GM23338 (cell line): ENCODE measurements around the gene DDX39A. TPM values are rescaled to one million over a fixed set of nuclear protein-coding genes. Genes with fewer than 3 reads are reported as not detected.

Source experiments
- ATAC-seq: fragments of 200-7000 bp; cut with Tn5 transposase; 3 replicates; pipeline ENCODE4 v1.9.1; 2020
- DNase-seq: peaks from one replicate; pipeline ENCODE4 v3.0.0-alpha.2; 2015; ENCODE audit warnings: low spot score
- H2AFZ ChIP-seq: fragments of 200-600 bp; sonication (generic); 2 replicates; pipeline ENCODE4 v1.8.0; 2016; ENCODE audit warnings: antibody characterized with exemption, mild to moderate bottlenecking, moderate library complexity
- H3F3A ChIP-seq: fragments of 200-600 bp; sonication (generic); replicated peaks from 2 replicates; pipeline ENCODE4 v1.8.0; 2017; ENCODE audit warnings: antibody characterized with exemption, mixed run types, low read depth
- H3K27ac ChIP-seq: fragments of 200-600 bp; sonication (generic); 2 replicates; pipeline ENCODE4 v1.6.1; 2016; ENCODE audit warnings: low read depth
- H3K27me3 ChIP-seq: fragments of 200-600 bp; sonication (generic); 2 replicates; pipeline ENCODE4 v1.8.0; 2016; ENCODE audit warnings: mild to moderate bottlenecking, mixed run types, moderate library complexity; ENCODE audit not compliant: insufficient read depth
- H3K36me3 ChIP-seq: fragments of 200-600 bp; sonication (generic); 2 replicates; pipeline ENCODE4 v1.8.0; 2016; ENCODE audit warnings: mild to moderate bottlenecking; ENCODE audit not compliant: insufficient read depth
- H3K4me1 ChIP-seq: fragments of 200-600 bp; sonication (generic); 2 replicates; pipeline ENCODE4 v1.8.0; 2016; ENCODE audit warnings: mild to moderate bottlenecking, moderate library complexity; ENCODE audit not compliant: insufficient read depth
- H3K4me2 ChIP-seq: fragments of 200-600 bp; sonication (generic); 2 replicates; pipeline ENCODE4 v1.7.1; 2017; ENCODE audit warnings: mixed run types
- H3K4me3 ChIP-seq: fragments of 200-600 bp; sonication (generic); 2 replicates; pipeline ENCODE4 v1.6.1; 2016; ENCODE audit warnings: mixed run types
- H3K79me2 ChIP-seq: fragments of 200-600 bp; sonication (generic); replicated peaks from 2 replicates; pipeline ENCODE4 v1.8.0; 2017; ENCODE audit warnings: mild to moderate bottlenecking; ENCODE audit not compliant: insufficient read depth
- H3K9me2 ChIP-seq: fragments of 200-600 bp; sonication (generic); 2 replicates; pipeline ENCODE4 v1.8.0; 2017; ENCODE audit not compliant: insufficient read depth
- H4K20me1 ChIP-seq: fragments of 200-600 bp; sonication (generic); replicated peaks from 2 replicates; pipeline ENCODE4 v1.8.0; 2017; ENCODE audit warnings: mild to moderate bottlenecking; ENCODE audit not compliant: insufficient read depth
- H3K27ac Mint-ChIP-seq: 2 replicates; pipeline ENCODE4 v1.8.0; 2020; ENCODE audit warnings: inconsistent platforms, mild to moderate bottlenecking, moderate library complexity, mixed read lengths
- H3K27me3 Mint-ChIP-seq: 3 replicates; pipeline ENCODE4 v1.8.0; 2022; ENCODE audit warnings: low read depth, mild to moderate bottlenecking, moderate library complexity, mixed read lengths, inconsistent platforms; ENCODE audit not compliant: insufficient read depth, poor library complexity
- H3K36me3 Mint-ChIP-seq: 3 replicates; pipeline ENCODE4 v1.8.0; 2021; ENCODE audit warnings: low read depth, mild to moderate bottlenecking, inconsistent platforms, moderate library complexity, mixed read lengths
- H3K4me1 Mint-ChIP-seq: 3 replicates; pipeline ENCODE4 v1.8.0; 2020; ENCODE audit warnings: mild to moderate bottlenecking, inconsistent platforms, mixed read lengths
- H3K4me3 Mint-ChIP-seq: 3 replicates; pipeline ENCODE4 v1.8.0; 2021; ENCODE audit warnings: moderate library complexity, mild to moderate bottlenecking, inconsistent platforms, mixed read lengths
- H3K9me3 Mint-ChIP-seq: 3 replicates; pipeline ENCODE4 v1.8.0; 2020; ENCODE audit warnings: moderate library complexity, mild to moderate bottlenecking, inconsistent platforms, mixed read lengths
- CREB1 ChIP-seq: fragments of 250-450 bp; sonication (Bioruptor Pico); IDR thresholded peaks from 2 replicates; pipeline ENCODE4 v1.5.0; 2020; ENCODE audit warnings: low read depth, mild to moderate bottlenecking, moderate library complexity
- EZH2 ChIP-seq: fragments of 200-600 bp; sonication (generic); IDR thresholded peaks from one replicate; pipeline ENCODE4 v1.8.0; 2017; ENCODE audit warnings: antibody characterized with exemption, mild to moderate bottlenecking, low read depth; ENCODE audit not compliant: unreplicated experiment
- EZH2phosphoT487 ChIP-seq: fragments of 200-600 bp; sonication (generic); IDR thresholded peaks from one replicate; pipeline ENCODE4 v1.8.1; 2018; ENCODE audit warnings: antibody characterized with exemption; ENCODE audit not compliant: unreplicated experiment
- JUNB ChIP-seq: IDR thresholded peaks from one replicate; pipeline ENCODE4 v1.6.1; 2016; ENCODE audit warnings: antibody characterized with exemption; ENCODE audit not compliant: unreplicated experiment
- NANOG ChIP-seq: IDR thresholded peaks from 2 replicates; pipeline ENCODE4 v1.6.1; 2016; ENCODE audit warnings: antibody characterized with exemption, borderline replicate concordance
- REST ChIP-seq: IDR thresholded peaks from one replicate; pipeline ENCODE4 v1.6.1; 2018; ENCODE audit warnings: antibody characterized with exemption; ENCODE audit not compliant: unreplicated experiment
- STAT1 ChIP-seq: IDR thresholded peaks from one replicate; pipeline ENCODE4 v1.6.1; 2016; ENCODE audit warnings: antibody characterized with exemption; ENCODE audit not compliant: unreplicated experiment
- ZNF114 ChIP-seq: fragments of 250-450 bp; sonication (Bioruptor Pico); IDR thresholded peaks from 2 replicates; pipeline ENCODE4 v1.5.0; 2020; ENCODE audit warnings: mild to moderate bottlenecking, moderate library complexity
- ZNF331 ChIP-seq: fragments of 250-450 bp; sonication (Bioruptor Pico); IDR thresholded peaks from 2 replicates; pipeline ENCODE4 v1.5.0; 2020; ENCODE audit warnings: low read depth, mild to moderate bottlenecking, moderate library complexity
- polyA plus RNA-seq: library from polyadenylated mRNA; unstranded; fragments of >200 nt; fragmentation: Nextera tagmentation; extraction: Ambion mirVana; gene quantifications from 2 replicates; pipeline ENCODE4 v1.2.1, GENCODE V29; 2016
- total RNA-seq: library from RNA; depleted of rRNA; stranded (reverse); fragments of >200 nt; shearing (Covaris generic); gene quantifications from 2 replicates; pipeline ENCODE4 v1.2.3, GENCODE V29; 2014
- TF ChIP-seq, protein P1 (sequence below): fragments of 250-450 bp; sonication (Bioruptor Pico); IDR thresholded peaks from 2 replicates; pipeline ENCODE4 v1.5.0; 2020; ENCODE audit warnings: mild to moderate bottlenecking, moderate library complexity
- TF ChIP-seq, protein P2 (sequence below), 2 experiments: fragments of 200-600 bp in 1 of 2; sonication (generic) in 1 of 2; conservative IDR thresholded peaks; 2 replicates each; pipeline versions ENCODE4 v1.5.1 to v1.6.1; 2016 to 2017; ENCODE audit warnings: antibody characterized with exemption in 2 of 2, low read depth in 2 of 2, mild to moderate bottlenecking in 2 of 2, moderate library complexity in 1 of 2

Gene DDX39A
- total and polyA plus RNA-seq, 2 experiments from 2014 or later: 195 to 196 TPM

DNA sequence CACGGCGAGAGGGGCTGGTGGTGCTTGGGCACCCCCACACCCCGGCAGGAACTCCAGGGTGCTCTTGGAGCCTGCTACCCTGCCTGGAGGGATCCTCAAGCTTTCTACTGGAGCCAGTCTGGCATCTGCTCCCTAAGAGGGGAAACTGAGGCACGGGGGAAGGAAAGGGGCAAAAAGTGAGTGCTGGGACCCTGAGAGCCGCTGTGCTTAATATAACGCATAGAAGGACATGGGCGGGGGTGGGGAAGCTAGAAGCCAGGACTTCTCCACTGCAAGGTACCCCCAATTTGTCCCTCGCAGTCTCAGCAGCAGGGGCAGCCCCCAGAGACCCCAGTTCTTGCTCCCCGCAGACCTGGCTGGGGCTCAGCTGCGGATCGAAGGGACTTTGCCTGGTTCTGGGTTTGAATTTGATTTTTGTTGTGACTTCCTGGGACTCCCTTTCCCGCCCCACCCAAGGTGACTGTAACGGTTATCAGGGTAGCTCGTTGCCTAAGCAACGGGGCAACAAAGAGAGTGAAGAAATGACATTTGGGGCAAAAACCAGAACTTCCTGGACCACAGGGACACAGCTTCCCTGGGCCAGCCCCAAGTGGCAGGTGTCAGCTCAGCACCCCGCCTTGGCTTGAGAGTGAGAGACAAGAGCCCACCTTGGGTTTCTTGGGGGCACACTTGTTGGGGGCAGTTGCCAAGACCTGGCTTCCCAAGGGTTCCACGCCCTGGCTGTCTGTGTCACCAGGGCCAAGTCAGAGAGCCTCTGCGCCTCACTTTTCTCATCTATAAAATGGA, 37.3 kb downstream of the DDX39A start (continued):
- no peak for TF ChIP-seq ZNF331
- TF ChIP-seq, protein P1, sequence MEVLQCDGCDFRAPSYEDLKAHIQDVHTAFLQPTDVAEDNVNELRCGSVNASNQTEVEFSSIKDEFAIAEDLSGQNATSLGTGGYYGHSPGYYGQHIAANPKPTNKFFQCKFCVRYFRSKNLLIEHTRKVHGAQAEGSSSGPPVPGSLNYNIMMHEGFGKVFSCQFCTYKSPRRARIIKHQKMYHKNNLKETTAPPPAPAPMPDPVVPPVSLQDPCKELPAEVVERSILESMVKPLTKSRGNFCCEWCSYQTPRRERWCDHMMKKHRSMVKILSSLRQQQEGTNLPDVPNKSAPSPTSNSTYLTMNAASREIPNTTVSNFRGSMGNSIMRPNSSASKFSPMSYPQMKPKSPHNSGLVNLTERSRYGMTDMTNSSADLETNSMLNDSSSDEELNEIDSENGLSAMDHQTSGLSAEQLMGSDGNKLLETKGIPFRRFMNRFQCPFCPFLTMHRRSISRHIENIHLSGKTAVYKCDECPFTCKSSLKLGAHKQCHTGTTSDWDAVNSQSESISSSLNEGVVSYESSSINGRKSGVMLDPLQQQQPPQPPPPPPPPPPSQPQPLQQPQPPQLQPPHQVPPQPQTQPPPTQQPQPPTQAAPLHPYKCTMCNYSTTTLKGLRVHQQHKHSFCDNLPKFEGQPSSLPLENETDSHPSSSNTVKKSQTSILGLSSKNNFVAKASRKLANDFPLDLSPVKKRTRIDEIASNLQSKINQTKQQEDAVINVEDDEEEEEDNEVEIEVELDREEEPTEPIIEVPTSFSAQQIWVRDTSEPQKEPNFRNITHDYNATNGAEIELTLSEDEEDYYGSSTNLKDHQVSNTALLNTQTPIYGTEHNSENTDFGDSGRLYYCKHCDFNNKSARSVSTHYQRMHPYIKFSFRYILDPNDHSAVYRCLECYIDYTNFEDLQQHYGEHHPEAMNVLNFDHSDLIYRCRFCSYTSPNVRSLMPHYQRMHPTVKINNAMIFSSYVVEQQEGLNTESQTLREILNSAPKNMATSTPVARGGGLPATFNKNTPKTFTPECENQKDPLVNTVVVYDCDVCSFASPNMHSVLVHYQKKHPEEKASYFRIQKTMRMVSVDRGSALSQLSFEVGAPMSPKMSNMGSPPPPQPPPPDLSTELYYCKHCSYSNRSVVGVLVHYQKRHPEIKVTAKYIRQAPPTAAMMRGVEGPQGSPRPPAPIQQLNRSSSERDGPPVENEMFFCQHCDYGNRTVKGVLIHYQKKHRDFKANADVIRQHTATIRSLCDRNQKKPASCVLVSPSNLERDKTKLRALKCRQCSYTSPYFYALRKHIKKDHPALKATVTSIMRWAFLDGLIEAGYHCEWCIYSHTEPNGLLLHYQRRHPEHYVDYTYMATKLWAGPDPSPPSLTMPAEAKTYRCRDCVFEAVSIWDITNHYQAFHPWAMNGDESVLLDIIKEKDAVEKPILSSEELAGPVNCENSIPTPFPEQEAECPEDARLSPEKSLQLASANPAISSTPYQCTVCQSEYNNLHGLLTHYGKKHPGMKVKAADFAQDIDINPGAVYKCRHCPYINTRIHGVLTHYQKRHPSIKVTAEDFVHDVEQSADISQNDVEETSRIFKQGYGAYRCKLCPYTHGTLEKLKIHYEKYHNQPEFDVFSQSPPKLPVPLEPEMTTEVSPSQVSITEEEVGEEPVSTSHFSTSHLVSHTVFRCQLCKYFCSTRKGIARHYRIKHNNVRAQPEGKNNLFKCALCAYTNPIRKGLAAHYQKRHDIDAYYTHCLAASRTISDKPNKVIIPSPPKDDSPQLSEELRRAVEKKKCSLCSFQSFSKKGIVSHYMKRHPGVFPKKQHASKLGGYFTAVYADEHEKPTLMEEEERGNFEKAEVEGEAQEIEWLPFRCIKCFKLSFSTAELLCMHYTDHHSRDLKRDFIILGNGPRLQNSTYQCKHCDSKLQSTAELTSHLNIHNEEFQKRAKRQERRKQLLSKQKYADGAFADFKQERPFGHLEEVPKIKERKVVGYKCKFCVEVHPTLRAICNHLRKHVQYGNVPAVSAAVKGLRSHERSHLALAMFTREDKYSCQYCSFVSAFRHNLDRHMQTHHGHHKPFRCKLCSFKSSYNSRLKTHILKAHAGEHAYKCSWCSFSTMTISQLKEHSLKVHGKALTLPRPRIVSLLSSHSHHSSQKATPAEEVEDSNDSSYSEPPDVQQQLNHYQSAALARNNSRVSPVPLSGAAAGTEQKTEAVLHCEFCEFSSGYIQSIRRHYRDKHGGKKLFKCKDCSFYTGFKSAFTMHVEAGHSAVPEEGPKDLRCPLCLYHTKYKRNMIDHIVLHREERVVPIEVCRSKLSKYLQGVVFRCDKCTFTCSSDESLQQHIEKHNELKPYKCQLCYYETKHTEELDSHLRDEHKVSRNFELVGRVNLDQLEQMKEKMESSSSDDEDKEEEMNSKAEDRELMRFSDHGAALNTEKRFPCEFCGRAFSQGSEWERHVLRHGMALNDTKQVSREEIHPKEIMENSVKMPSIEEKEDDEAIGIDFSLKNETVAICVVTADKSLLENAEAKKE (CRISPR knock-in tag): no peak

DNA sequence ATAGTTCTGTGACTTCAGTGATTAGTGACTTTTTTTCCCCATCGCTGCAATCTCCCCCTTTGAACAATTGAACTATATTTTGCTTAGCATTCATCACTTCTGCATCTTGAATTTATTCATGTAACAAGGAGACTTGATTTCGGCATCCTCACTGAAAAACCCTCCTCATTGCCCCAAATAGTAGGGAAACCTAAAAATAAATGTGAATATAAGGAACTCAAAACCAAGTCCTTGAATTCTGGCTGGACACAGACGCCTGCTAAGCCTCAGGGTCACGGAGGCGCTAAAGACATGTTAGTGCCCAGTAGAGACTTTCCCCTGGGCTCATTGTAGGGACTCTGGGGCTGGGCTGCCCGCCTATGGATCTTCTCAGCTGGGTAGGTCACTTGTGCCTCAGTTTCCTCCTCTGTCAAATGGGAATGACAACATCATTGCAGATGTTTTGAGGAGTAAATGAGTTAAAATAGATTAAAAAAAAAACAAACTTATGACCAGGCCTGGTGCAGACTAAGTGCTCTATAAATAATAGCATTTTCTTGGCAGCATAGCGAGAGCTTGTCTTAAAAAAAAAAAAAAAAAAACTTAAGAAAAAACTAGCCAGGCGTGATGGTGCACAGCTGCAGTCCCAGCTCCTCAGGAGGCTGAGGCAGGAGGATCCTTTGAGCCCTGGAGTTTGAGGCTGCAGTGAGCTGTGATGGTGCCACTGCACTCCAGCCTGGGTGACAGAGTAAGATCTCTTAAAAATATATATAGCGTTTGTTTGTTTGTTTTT, 39.7 kb downstream of the DDX39A start:
- Histone ChIP-seq H3K27ac (no peak overlapping the region), H3K9me2 (no peaks in the 10 kb centered on the region), H3F3A (peaks cover 12% of the 10 kb centered on the region; the same call in 1 of the 2 replicates), H2AFZ (no peak overlapping the region), H3K4me1 (peaks cover 16% of the 10 kb centered on the region; the same call in 1 of the 2 replicates), H3K79me2 (no peaks in the 10 kb centered on the region), H3K4me2 (no peak overlapping the region), H3K36me3 (no peaks in the 10 kb centered on the region), H3K27me3 (no peaks in the 10 kb centered on the region), H3K4me3 (no peak overlapping the region), H4K20me1 (no peaks in the 10 kb centered on the region)
- no peak for DNase-seq
- Mint-ChIP-seq H3K4me1 (peaks cover 28% of the 10 kb centered on the region), H3K27ac (no peak overlapping the region), H3K9me3 (no peaks in the 10 kb centered on the region; the same call in 2 of the 3 replicates), H3K36me3 (no peaks in the 10 kb centered on the region), H3K4me3 (no peak overlapping the region), H3K27me3 (peaks cover 16% of the 10 kb centered on the region)
- no peak for ATAC-seq
- TF ChIP-seq REST (no peak), CREB1 (CRISPR knock-in tag) (no peak), ZNF114 (CRISPR knock-in tag) (no peak), NANOG (no peak), JUNB (no peak), EZH2 (no peak), EZH2phosphoT487 (no peak), STAT1 (no peak)
- TF ChIP-seq, protein P2, sequence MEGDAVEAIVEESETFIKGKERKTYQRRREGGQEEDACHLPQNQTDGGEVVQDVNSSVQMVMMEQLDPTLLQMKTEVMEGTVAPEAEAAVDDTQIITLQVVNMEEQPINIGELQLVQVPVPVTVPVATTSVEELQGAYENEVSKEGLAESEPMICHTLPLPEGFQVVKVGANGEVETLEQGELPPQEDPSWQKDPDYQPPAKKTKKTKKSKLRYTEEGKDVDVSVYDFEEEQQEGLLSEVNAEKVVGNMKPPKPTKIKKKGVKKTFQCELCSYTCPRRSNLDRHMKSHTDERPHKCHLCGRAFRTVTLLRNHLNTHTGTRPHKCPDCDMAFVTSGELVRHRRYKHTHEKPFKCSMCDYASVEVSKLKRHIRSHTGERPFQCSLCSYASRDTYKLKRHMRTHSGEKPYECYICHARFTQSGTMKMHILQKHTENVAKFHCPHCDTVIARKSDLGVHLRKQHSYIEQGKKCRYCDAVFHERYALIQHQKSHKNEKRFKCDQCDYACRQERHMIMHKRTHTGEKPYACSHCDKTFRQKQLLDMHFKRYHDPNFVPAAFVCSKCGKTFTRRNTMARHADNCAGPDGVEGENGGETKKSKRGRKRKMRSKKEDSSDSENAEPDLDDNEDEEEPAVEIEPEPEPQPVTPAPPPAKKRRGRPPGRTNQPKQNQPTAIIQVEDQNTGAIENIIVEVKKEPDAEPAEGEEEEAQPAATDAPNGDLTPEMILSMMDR (conservative IDR thresholded peaks at IDR 0.05; ENCODE audit: low read depth in 2 of 2): no peak
